ENCODE results near the gene RBMS1.

RBMS1 gene

DNA sequence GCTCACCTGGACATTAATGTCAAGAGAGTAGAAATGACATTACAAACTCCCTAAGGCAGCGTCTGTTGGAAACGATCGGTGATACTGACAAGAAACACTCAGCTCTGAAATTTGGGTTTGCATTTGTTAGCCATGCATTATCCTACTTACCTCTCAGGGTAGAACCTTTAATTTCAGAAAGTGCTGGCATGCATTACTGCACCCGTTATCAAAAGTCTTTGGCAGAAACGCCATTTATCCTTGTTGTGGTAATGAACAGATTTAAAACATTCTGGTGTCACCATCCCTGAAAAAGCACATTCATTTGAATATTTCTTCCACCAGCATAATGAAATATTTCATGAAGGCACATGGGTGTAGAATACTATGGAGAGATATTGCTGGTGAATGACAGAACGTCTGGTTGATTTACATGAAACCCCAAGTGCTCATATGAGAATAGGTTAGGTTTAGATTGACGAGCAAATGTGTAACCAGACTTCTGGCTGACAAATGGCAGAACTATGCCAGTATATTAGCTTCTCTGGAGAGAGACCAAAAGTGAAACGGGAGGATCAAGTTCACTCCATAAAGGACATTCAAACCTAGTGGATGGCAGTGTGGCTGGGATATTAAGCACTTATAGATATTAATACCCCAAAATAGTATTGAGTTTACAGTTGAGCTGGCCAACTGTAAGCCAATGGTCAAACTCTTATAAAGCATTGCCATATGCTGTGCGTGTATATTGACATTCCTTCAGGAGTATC, 240.0 kb downstream of the RBMS1 start:
- H3K4me1 ChIP-seq (ENCODE audit: low read length): peaks cover 7% of the 10 kb centered on the region
- no peak overlapping the region for H3K27ac ChIP-seq (ENCODE audit: low read length)
- no peak overlapping the region for H3K9ac ChIP-seq (ENCODE audit: low read length)
- no peak overlapping the region for H2AFZ ChIP-seq (ENCODE audit: low read depth, low read length)
- no peak overlapping the region for H3K4me2 ChIP-seq (ENCODE audit: low read length)
- peaks cover 6% of the 10 kb centered on the region; the same call in 1 of the 2 replicates for H3K27me3 ChIP-seq (ENCODE audit: low read depth, low read length)
- no peaks in the 10 kb centered on the region for H3K36me3 ChIP-seq (replicated peaks; ENCODE audit: low read depth, low read length)
- no peaks in the 10 kb centered on the region for H4K20me1 ChIP-seq (ENCODE audit: insufficient read depth, low read length)
- TF ChIP-seq EZH2phosphoT487 (IDR thresholded peaks at IDR 0.05; ENCODE audit: low read depth) (no peak), CTCF (IDR thresholded peaks at IDR 0.05; ENCODE audit: low read depth, low read length) (no peak)
- no peak overlapping the region for H3K4me3 ChIP-seq (ENCODE audit: low read length)
- no peaks in the 10 kb centered on the region for H3K9me3 ChIP-seq (ENCODE audit: insufficient read depth, low read length)
- no peaks in the 10 kb centered on the region for H3K79me2 ChIP-seq (ENCODE audit: low read length)

DNA sequence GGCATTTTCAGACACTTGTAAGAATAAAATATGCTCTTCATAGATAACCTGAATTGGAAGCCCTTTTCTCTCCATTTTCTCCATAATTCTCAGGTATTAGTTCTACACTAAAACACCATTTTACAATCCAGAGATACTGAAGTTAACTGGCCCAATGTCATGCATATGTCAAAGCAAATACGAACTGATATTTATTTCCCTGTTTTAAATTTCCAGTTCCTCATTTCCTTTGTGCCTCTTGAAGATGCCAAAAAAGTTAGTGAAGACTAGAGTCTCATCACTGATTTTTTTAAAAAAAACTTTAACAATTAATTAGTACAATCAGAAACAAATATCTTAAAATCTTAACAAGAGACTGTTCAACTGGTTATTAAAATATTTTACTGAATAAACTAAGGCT, 240.7 kb downstream of the RBMS1 start:
- Histone ChIP-seq H3K4me2 (ENCODE audit: low read length) (no peak overlapping the region), H3K4me3 (ENCODE audit: low read length) (no peak overlapping the region), H3K36me3 (replicated peaks; ENCODE audit: low read depth, low read length) (no peaks in the 10 kb centered on the region), H3K79me2 (ENCODE audit: low read length) (no peaks in the 10 kb centered on the region), H3K27ac (ENCODE audit: low read length) (no peak overlapping the region), H4K20me1 (ENCODE audit: insufficient read depth, low read length) (no peaks in the 10 kb centered on the region), H3K27me3 (ENCODE audit: low read depth, low read length) (peaks cover 6% of the 10 kb centered on the region; the same call in 1 of the 2 replicates), H3K9me3 (ENCODE audit: insufficient read depth, low read length) (no peaks in the 10 kb centered on the region), H2AFZ (ENCODE audit: low read depth, low read length) (no peak overlapping the region), H3K9ac (ENCODE audit: low read length) (no peak overlapping the region), H3K4me1 (ENCODE audit: low read length) (peaks cover 7% of the 10 kb centered on the region)
- TF ChIP-seq EZH2phosphoT487 (IDR thresholded peaks at IDR 0.05; ENCODE audit: low read depth): no peak
- no peak for TF ChIP-seq CTCF (IDR thresholded peaks at IDR 0.05; ENCODE audit: low read depth, low read length)

GRCh38 chr2:160252278-160252887, 241.2 kb downstream of the RBMS1 start:
- Histone ChIP-seq H2AFZ (ENCODE audit: low read depth, low read length) (no peak overlapping the region), H3K27ac (ENCODE audit: low read length) (no peak overlapping the region), H3K4me1 (ENCODE audit: low read length) (peaks cover 7% of the 10 kb centered on the region)

More at GRCh38 chr2:160252278-160252887, 241.2 kb downstream of the RBMS1 start:
- H3K9ac ChIP-seq (ENCODE audit: low read length): no peak overlapping the region
- H3K4me2 ChIP-seq (ENCODE audit: low read length): no peak overlapping the region
- H3K79me2 ChIP-seq (ENCODE audit: low read length): no peaks in the 10 kb centered on the region
- peaks cover 8% of the 10 kb centered on the region; the same call in 1 of the 2 replicates for H3K27me3 ChIP-seq (ENCODE audit: low read depth, low read length)
- H3K4me3 ChIP-seq (ENCODE audit: low read length): no peak overlapping the region
- H4K20me1 ChIP-seq (ENCODE audit: insufficient read depth, low read length): no peaks in the 10 kb centered on the region
- no peaks in the 10 kb centered on the region for H3K36me3 ChIP-seq (replicated peaks; ENCODE audit: low read depth, low read length)
- no peaks in the 10 kb centered on the region for H3K9me3 ChIP-seq (ENCODE audit: insufficient read depth, low read length)
- TF ChIP-seq EZH2phosphoT487 (IDR thresholded peaks at IDR 0.05; ENCODE audit: low read depth): no peak
- TF ChIP-seq CTCF (IDR thresholded peaks at IDR 0.05; ENCODE audit: low read depth, low read length): peak; percentile 78

Measured in OCI-LY3 (cell line).